GM13977 (cell line): ENCODE results near the gene OXSM.

Source experiments
- DNase-seq: peaks from one replicate; pipeline ENCODE4 v3.0.0; 2012; ENCODE audit warnings: low spot score
- in situ Hi-C: fragments of 300-500 bp; cut with MboI; formaldehyde crosslinking; loops from one replicate; pipeline ENCODE4 v1.12.0; 2022; ENCODE audit warnings: low sequenced_read_pairs, low pct_unique_long_range_greater_than_20kb, mixed read lengths, inconsistent platforms; ENCODE audit not compliant: unreplicated experiment
- TF ChIP-seq, protein P1 (sequence below): IDR thresholded peaks from 2 replicates; pipeline ENCODE4 v1.5.1; 2012; ENCODE audit warnings: mild to moderate bottlenecking, control low read depth; ENCODE audit not compliant: insufficient read depth; ENCODE audit errors: extremely low read depth, missing control alignments

OXSM gene

DNA sequence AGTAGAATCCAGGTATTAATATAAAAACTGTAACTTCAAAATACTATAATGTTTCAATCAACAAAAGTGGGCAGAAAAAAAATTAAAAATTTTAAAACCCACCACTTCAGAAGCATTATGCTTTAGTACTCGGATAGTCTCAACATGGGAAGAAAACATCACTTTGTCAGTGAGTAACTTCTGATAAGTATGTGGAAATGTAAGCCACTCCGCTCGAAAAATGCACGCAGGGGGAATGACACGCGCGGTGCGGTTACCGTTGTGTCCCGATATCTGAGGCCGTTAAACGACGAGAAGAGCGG, 7.3 kb upstream of the OXSM start:
- in situ Hi-C loops = no loop called here
- DNase-seq = no peak
- TF ChIP-seq, protein P1, sequence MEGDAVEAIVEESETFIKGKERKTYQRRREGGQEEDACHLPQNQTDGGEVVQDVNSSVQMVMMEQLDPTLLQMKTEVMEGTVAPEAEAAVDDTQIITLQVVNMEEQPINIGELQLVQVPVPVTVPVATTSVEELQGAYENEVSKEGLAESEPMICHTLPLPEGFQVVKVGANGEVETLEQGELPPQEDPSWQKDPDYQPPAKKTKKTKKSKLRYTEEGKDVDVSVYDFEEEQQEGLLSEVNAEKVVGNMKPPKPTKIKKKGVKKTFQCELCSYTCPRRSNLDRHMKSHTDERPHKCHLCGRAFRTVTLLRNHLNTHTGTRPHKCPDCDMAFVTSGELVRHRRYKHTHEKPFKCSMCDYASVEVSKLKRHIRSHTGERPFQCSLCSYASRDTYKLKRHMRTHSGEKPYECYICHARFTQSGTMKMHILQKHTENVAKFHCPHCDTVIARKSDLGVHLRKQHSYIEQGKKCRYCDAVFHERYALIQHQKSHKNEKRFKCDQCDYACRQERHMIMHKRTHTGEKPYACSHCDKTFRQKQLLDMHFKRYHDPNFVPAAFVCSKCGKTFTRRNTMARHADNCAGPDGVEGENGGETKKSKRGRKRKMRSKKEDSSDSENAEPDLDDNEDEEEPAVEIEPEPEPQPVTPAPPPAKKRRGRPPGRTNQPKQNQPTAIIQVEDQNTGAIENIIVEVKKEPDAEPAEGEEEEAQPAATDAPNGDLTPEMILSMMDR = no peak

DNA sequence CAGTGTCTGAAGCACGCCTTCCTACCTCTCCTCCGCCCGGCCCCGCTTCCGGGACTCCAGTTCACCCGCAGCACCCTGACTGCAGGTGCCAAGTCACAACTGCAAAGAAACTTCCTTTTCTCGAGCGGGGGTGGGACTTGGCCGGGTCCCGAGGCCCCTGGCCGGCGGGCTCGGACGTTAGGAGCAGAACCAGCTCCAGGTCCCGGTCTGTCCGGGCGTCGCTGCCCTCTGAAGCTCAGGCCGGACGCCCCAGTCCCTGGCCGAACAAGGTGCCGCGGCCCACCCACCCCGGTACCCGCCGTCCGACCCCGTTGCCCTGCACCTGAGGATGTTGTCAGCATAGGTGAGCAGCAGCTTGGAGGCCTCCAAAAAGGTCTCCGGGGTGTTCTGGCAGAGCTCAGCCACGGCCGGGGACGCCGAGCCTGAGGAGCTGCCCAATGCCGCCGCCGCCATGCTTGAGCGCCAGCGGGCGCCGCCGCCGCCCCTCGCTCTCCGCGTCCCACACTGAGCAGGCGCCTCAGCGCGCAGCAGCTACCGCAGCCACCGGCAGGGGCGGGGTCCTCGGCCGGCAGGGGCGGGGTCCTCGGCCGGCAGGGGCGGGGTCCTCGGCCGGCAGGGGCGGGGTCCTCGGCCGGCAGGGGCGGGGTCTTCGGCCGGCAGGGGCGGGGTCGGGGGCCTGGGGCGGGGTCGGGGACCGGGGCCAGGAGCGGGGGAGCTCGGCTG, 6.8 kb upstream of the OXSM start, which contains the start of gene NGLY1:
Gene NGLY1 (minus strand): TSS at position 506 of the 723 bp plus-strand sequence. CDS start 53 bp downstream, at position 453.
- TF ChIP-seq, protein P1 = no peak
- DNase-seq = peak; percentile 92
- in situ Hi-C loops = no loop called here

DNA sequence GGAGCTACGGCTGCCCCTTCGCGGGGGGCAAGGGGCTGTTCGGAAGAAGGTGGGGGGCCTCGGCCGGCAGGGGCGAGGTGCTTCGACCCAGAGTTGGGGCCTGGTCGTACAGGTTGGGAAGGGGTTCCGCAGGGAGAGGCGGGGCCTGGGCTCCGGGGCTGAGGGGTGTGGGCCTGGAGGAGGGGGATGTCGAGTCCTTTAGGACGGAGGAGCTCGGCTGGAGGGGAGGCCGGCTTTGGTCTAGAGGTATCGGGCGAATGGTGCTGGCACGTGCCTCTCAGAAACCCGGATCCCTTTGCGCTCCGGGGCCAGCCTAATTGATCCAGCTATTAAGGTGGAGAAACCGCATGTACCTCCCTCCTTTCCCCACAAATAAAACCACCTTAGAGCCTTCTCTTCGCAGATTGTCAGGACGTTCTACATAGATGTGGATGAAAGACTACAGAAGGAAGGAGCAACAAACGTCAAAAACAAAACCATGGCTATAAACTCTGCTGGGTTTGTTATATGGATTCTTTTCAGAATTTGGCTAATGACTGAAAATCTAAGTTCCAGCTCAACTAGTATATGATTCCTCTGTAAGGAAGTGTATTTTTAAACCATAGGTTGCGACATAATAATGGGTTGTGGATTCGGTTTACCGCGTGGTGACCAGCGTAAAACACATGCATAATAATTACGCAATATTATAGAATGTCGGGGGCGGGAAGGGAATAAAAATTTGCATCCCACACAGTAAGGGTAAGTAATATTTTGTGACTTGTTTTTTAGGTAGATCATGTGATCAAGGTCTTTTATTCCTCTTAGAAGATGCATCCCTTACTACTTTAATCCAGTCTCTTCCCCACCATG, 6.0 kb upstream of the OXSM start:
- peak; percentile 12 for DNase-seq
- TF ChIP-seq, protein P1 = no peak
- in situ Hi-C loops = no loop called here

DNA sequence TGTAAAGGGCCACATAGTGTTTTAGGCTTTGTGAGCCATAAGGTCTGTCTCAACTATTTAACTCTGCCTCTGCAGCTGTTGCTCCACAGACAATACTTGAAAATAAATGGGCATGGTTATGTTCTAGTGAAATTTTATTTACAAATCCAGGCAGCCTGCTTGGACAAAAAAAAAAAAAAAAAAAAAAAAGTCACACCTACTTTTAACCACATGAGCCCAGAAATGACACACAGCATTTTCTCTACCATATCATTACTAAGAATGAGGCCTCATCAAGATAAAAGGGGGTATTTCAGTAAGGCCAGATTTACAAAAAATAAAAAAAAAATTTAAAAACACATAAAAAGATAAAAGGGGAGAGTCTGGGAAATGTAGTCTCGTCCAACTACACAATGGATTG, 4.9 kb upstream of the OXSM start:
- TF ChIP-seq, protein P1 = no peak
- in situ Hi-C loops = no loop called here
- no peak for DNase-seq

DNA sequence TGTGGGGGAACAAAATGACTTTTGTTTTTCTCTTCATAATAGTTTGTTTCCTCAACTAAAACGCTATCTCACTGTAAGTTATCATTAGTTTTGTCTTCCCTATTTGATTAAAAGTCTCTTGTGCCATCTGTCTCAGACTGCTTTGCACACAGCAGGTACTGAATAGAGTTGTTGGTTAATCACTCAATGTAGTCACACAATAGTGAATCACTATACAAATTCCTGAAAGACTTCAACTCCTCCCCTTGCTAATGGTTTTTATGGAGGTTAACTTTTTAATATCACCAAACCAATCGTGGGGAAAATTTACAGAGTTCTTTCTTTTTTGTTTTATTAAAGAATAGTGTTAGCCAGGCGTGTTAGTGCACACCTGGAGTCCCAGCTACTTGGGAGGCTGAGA, 4.1 kb upstream of the OXSM start:
- in situ Hi-C loops = no loop called here
- DNase-seq = no peak
- TF ChIP-seq, protein P1 = no peak

DNA sequence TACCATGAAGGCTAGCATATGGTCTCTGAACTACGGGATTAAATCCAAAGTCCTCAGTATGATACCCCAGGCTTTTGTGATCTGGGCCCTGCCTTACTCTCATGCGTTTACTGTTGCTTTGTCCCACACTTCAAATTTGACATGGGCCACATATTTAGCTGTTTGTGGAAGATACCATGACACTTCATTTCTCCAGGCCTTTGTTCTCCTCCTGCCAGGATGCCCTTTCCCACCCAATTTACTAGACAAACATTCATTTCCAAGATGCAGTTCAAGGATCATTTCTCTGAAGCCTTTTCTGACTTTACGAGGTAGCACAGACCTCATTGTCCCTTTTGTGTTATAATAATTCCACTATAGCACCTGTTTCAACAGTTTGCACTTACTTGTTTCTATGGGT, 2.2 kb upstream of the OXSM start:
- TF ChIP-seq, protein P1 = no peak
- DNase-seq = no peak

More for the DNA sequence above, 2.2 kb upstream of the OXSM start:
- in situ Hi-C loops = no loop called here
